ENCODE measurements around the gene U2SURP.

- TF ChIP-seq CTCF (IDR thresholded peaks at IDR 0.05; ENCODE audit: low read depth, low read length, missing input control) (no peak), MAX (IDR thresholded peaks at IDR 0.05) (no peak), TAF1 (conservative IDR thresholded peaks at IDR 0.05) (no peak), GABPA (IDR thresholded peaks at IDR 0.05 in 1 of 2, conservative IDR thresholded peaks at IDR 0.05 in 1 of 2) (no peak), NR2F2 (IDR thresholded peaks at IDR 0.05) (no peak), REST (IDR thresholded peaks at IDR 0.05) (no peak), EGR1 (IDR thresholded peaks at IDR 0.05; ENCODE audit: low read depth in 2 of 2) (no peak), RAD21 (IDR thresholded peaks at IDR 0.05) (no peak), ZBTB33 (IDR thresholded peaks at IDR 0.05) (no peak), FOXA1 (IDR thresholded peaks at IDR 0.05) (no peak), ATF3 (IDR thresholded peaks at IDR 0.05) (no peak), SP1 (IDR thresholded peaks at IDR 0.05) (no peak), HNF4G (IDR thresholded peaks at IDR 0.05) (no peak)
Observed at GRCh38 chr3:142982038-142982773, 19.2 kb upstream of the U2SURP start.

All from liver (tissue), 3 donors.